Skeletal muscle cell (primary cell): ENCODE results near the gene NOL12.

Experiments used
- DNase-seq: peaks from one replicate; pipeline ENCODE4 v3.0.0-alpha.2; 2010; ENCODE audit warnings: low read depth
- H3K4me3 ChIP-seq: 2 replicates; pipeline ENCODE4 v1.5.1; 2011; ENCODE audit warnings: low read depth, mild to moderate bottlenecking, control low read depth, low read length, moderate library complexity

NOL12 gene

GRCh38 chr22:37658133-37659065 is 27.7 kb upstream of the NOL12 start, which contains the start of gene PDXP:
Gene PDXP, plus strand, starts transcription at chr22:37658723. Its CDS starts 60 bp downstream, at chr22:37658783.
- peak within 1 kb of the TSS; percentile 76 for H3K4me3 ChIP-seq
- DNase-seq: peak; percentile 100

GRCh38 chr22:37659066-37659896 is 26.9 kb upstream of the NOL12 start:
- no peak for DNase-seq

GRCh38 chr22:37659897-37660708 is 26.0 kb upstream of the NOL12 start:
- DNase-seq: no peak
- peak overlapping the region; percentile 76 for H3K4me3 ChIP-seq

More at GRCh38 chr22:37659066-37659896, 26.9 kb upstream of the NOL12 start:
- H3K4me3 ChIP-seq: peak overlapping the region; percentile 76

- no peak for DNase-seq
- no peak overlapping the region for H3K4me3 ChIP-seq
Observed at GRCh38 chr22:37660709-37661045, 25.5 kb upstream of the NOL12 start.

GRCh38 chr22:37661160-37661924 is 24.8 kb upstream of the NOL12 start:
- H3K4me3 ChIP-seq: no peak overlapping the region
- no peak for DNase-seq

- no peak overlapping the region for H3K4me3 ChIP-seq
Observed at GRCh38 chr22:37662039-37662438, 24.1 kb upstream of the NOL12 start.

GRCh38 chr22:37663521-37664140 is 22.5 kb upstream of the NOL12 start:
- no peak overlapping the region for H3K4me3 ChIP-seq
- DNase-seq: no peak

More at GRCh38 chr22:37662039-37662438, 24.1 kb upstream of the NOL12 start:
- no peak for DNase-seq

GRCh38 chr22:37664249-37665101 is 21.7 kb upstream of the NOL12 start:
- no peak overlapping the region for H3K4me3 ChIP-seq
- no peak for DNase-seq

- no peak overlapping the region for H3K4me3 ChIP-seq
Observed at GRCh38 chr22:37665487-37665886, 20.7 kb upstream of the NOL12 start.

GRCh38 chr22:37669586-37669985 is 16.6 kb upstream of the NOL12 start:
- H3K4me3 ChIP-seq: no peak overlapping the region
- DNase-seq: no peak

More at GRCh38 chr22:37665487-37665886, 20.7 kb upstream of the NOL12 start:
- no peak for DNase-seq

- H3K4me3 ChIP-seq: no peak overlapping the region
- no peak for DNase-seq
Observed at GRCh38 chr22:37672206-37672919, 13.8 kb upstream of the NOL12 start.

GRCh38 chr22:37672920-37673455 is 13.2 kb upstream of the NOL12 start:
- DNase-seq: no peak
- no peak overlapping the region for H3K4me3 ChIP-seq

- DNase-seq: no peak
- H3K4me3 ChIP-seq: no peak overlapping the region
Observed at GRCh38 chr22:37674248-37674647, 11.9 kb upstream of the NOL12 start.

GRCh38 chr22:37674951-37675929 is 10.9 kb upstream of the NOL12 start, which contains the start of gene LGALS1:
Gene LGALS1, plus strand, starts transcription at chr22:37675636. Its CDS starts 67 bp downstream, at chr22:37675703.
- peak within 1 kb of the TSS; percentile 93 for H3K4me3 ChIP-seq
- DNase-seq: peak; percentile 92
